MCF 10A (cell line): ENCODE data around the gene UNC80. TPM values are rescaled to one million over a fixed set of nuclear protein-coding genes. Genes with fewer than 3 reads are reported as not detected.

Experiments used
- BruUV-seq: library from RNA; stranded (reverse); fragments of 400-500 nt; replicated peaks from 2 replicates; lab custom pipeline; 2021; lab: Mats Ljungman, UMichigan
- CTCF ChIA-PET: fragments of 300-600 bp; sonication (Branson Sonifier 250); formaldehyde crosslinking; extraction: SDS; loops from one replicate; lab custom pipeline; 2021; ENCODE audit warnings: antibody characterized with exemption, inconsistent platforms; lab: Yijun Ruan, JAX
- POLR2A ChIA-PET: fragments of 300-600, 350-650 bp; sonication (Branson Sonifier 250); formaldehyde crosslinking; extraction: SDS; loops from one replicate; lab custom pipeline; 2020; ENCODE audit warnings: antibody characterized with exemption, inconsistent platforms; lab: Yijun Ruan, JAX
- DNase-seq: peaks from one replicate; pipeline ENCODE4 v3.0.0-alpha.2; 2018; ENCODE audit not compliant: unreplicated experiment
- H3K27ac Mint-ChIP-seq: one replicate; pipeline ENCODE4 v1.8.0; 2022; ENCODE audit warnings: mild to moderate bottlenecking, low read depth, mixed read lengths; ENCODE audit not compliant: unreplicated experiment
- H3K27me3 Mint-ChIP-seq: one replicate; pipeline ENCODE4 v1.8.0; 2022; ENCODE audit warnings: mixed read lengths; ENCODE audit not compliant: insufficient read depth, unreplicated experiment
- H3K36me3 Mint-ChIP-seq: one replicate; pipeline ENCODE4 v1.8.0; 2022; ENCODE audit warnings: mild to moderate bottlenecking, moderate library complexity, mixed read lengths; ENCODE audit not compliant: insufficient read depth, unreplicated experiment
- H3K4me1 Mint-ChIP-seq: one replicate; pipeline ENCODE4 v1.8.0; 2022; ENCODE audit warnings: mixed read lengths; ENCODE audit not compliant: insufficient read depth, unreplicated experiment
- H3K4me3 Mint-ChIP-seq: one replicate; pipeline ENCODE4 v1.8.0; 2022; ENCODE audit warnings: mild to moderate bottlenecking, moderate library complexity, mixed read lengths; ENCODE audit not compliant: unreplicated experiment
- H3K9me3 Mint-ChIP-seq: one replicate; pipeline ENCODE4 v1.8.0; 2022; ENCODE audit warnings: mixed read lengths; ENCODE audit not compliant: unreplicated experiment
- CTCF ChIP-seq: fragments of 200-600 bp; IDR thresholded peaks from one replicate; pipeline ENCODE4 v1.8.0; 2022; ENCODE audit warnings: antibody characterized with exemption, mild to moderate bottlenecking; ENCODE audit not compliant: unreplicated experiment
- intact Hi-C: fragments of 100-400 bp; cut with micrococcal nuclease; formaldehyde crosslinking; loops from 2 replicates; pipeline ENCODE4 v1.14.1; 2022
- total RNA-seq: library from RNA; stranded (reverse); gene quantifications from 2 replicates; pipeline ENCODE4 v1.2.3, GENCODE V29; 2022

The UNC80 gene
- total RNA-seq, 1 experiment from 2014 or later = not detected

DNA sequence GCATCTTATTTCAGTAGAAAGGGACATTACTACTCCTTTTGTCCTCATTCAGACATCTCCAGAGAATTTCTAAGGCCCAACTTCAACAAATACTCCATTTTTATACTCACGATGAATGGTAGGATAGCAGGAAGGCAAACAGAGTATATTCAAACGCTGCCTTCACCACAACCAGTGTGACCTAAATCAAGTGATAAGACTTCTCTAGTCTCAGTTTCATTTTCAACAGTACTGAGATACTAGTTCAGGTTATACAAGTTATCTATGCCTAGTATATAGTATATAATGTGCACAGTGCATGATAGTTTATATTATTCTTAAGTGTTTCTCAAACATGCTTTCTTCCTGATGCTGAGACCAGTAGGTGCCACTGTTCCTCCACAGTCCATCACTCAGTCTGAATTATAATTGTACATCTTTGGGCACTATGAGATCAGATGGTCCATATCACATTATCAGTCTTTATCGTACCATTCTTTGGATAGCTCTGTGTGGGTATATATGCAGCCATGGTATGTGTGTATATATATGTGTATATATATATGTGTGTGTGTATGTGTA is 164.6 kb downstream of the UNC80 start:
- no TSS peak for BruUV-seq
- no peak overlapping the region for H3K4me3 Mint-ChIP-seq

DNA sequence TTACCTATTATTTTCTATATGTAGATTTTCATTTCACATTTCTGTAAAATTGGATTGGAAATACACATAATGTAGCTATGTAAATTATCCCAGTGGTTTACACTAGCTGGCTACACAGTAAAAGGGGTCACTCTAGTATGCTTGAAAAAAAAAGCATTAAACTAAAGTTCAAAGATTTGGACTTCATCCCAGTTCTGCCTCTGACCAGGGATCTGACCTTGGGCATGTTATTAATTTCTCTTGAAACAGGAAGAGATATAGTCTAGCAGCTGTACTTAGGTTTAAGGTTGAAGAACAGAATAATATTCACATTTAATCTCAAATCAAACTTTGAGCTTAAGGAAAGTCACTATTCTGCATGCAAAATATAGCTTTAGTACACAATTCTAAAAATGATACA is 166.3 kb downstream of the UNC80 start:
- Mint-ChIP-seq H3K9me3 (no peaks in the 10 kb centered on the region), H3K27me3 (no peaks in the 10 kb centered on the region), H3K36me3 (no peaks in the 10 kb centered on the region), H3K4me3 (no peak overlapping the region), H3K27ac (no peak overlapping the region), H3K4me1 (peaks cover 13% of the 10 kb centered on the region)
- BruUV-seq = no TSS peak
- intact Hi-C loops = no loop called here
- DNase-seq = no peak
- CTCF ChIA-PET = interaction anchor here (0.7 to 1.8 kb wide), 5 partner anchors 12 to 376 kb away, joined by 3 to 7 read pairs (median 3); no protein-coding TSS in a partner anchor
- no peak for TF ChIP-seq CTCF
- POLR2A ChIA-PET = interaction anchor here (0.6 kb wide), 2 partner anchors 369 to 398 kb away, joined by 3 read pairs; no protein-coding TSS in a partner anchor

More for the DNA sequence above, 164.6 kb downstream of the UNC80 start:
- no peak for DNase-seq
- H3K9me3 Mint-ChIP-seq = no peaks in the 10 kb centered on the region
- intact Hi-C loops = no loop called here
- H3K4me1 Mint-ChIP-seq = peaks cover 13% of the 10 kb centered on the region
- peak overlapping the region; percentile 63 for H3K27ac Mint-ChIP-seq
- CTCF ChIA-PET = interaction anchor here (1.8 kb wide), 1 partner anchor 11 kb away, joined by 7 read pairs; no protein-coding TSS in a partner anchor
- POLR2A ChIA-PET = interaction anchor here (0.8 kb wide), 1 partner anchor 23 kb away, joined by 4 read pairs; no protein-coding TSS in a partner anchor
- TF ChIP-seq CTCF = peak; percentile 7
- no peaks in the 10 kb centered on the region for H3K36me3 Mint-ChIP-seq
- H3K27me3 Mint-ChIP-seq = no peaks in the 10 kb centered on the region

DNA sequence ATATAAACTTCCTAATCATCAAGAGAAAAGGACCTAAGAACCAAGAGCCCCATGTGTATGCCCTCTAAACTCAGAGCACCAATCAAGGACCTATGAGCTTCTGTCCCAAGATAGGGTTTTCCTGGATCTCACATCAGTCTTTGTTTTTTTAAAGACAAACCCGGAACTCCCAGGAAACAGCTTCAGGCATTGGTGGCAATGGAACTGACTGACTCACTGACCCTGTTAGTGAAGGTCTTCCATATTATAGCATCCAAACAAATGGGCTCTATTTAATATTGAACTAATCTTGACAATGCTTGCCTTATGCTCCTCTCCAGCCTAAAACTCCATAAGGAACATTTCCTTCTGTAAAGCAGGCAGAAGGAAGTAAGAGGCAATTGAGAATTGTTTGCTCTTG is 167.3 kb downstream of the UNC80 start:
- peaks cover 7% of the 10 kb centered on the region for H3K4me1 Mint-ChIP-seq
- no peak overlapping the region for H3K27ac Mint-ChIP-seq
- H3K9me3 Mint-ChIP-seq = no peaks in the 10 kb centered on the region
- no TSS peak for BruUV-seq
- H3K36me3 Mint-ChIP-seq = no peaks in the 10 kb centered on the region
- ChIA-PET POLR2A (no interaction called here), CTCF (interaction anchor here (0.6 to 0.9 kb wide), 3 partner anchors 19 to 256 kb away, joined by 3 read pairs; no protein-coding TSS in a partner anchor)
- intact Hi-C loops = no loop called here
- no peak overlapping the region for H3K4me3 Mint-ChIP-seq
- no peak for TF ChIP-seq CTCF
- no peaks in the 10 kb centered on the region for H3K27me3 Mint-ChIP-seq
- DNase-seq = no peak

GRCh38 chr2:209940936-209941335 is 169.3 kb downstream of the UNC80 start:
- CTCF ChIA-PET = interaction anchor here (0.6 to 1.5 kb wide), 3 partner anchors 20 to 233 kb away, joined by 3 read pairs; no protein-coding TSS in a partner anchor
- POLR2A ChIA-PET = no interaction called here
- H3K4me3 Mint-ChIP-seq = no peak overlapping the region
- intact Hi-C loops = no loop called here
- no peak for TF ChIP-seq CTCF
- H3K27me3 Mint-ChIP-seq = no peaks in the 10 kb centered on the region
- H3K4me1 Mint-ChIP-seq = no peaks in the 10 kb centered on the region
- no peak overlapping the region for H3K27ac Mint-ChIP-seq
- no peaks in the 10 kb centered on the region for H3K36me3 Mint-ChIP-seq
- H3K9me3 Mint-ChIP-seq = no peaks in the 10 kb centered on the region
- BruUV-seq = no TSS peak
- no peak for DNase-seq
